GM21526 (cell line): ENCODE data around the gene RHBDD3.

Experiments used
- ATAC-seq: cut with Tn5 transposase; IDR thresholded peaks from one replicate; pipeline ENCODE4 v1.9.1; 2021; ENCODE audit warnings: moderate library complexity; ENCODE audit not compliant: unreplicated experiment, low FRiP score

Gene RHBDD3

DNA sequence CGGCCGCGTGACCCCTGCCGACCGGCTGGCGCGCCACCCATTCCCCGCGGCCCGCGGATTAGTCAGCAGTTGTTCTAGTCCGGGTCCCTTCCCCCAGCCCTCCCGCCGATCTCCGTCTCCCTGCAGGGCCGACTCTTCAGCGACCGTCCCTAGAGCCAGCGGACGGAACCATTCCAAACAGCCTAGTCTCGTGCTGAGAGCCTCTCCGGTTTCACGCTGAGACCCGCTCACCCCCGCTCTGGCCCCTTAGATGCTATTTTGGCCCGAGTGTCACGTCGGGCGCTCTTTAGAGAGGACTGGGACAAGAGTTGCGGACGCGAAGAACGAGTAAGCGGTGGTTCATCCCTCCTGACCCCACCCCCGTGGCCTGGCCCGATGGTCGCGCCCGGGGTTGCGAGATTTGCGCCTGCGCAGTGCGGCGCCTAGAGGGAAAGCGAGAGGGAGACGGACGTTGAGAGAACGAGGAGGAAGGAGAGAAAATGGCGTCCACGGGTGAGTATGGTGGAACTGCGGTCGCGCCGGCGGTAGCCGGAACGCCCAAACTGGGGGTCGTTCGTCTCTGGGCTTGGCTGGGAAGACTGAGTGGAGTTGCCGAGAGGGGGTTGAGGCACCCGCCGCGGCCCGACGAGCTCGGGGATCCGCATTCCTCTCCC, at the start of gene RHBDD3, which contains the start of gene EWSR1:
Gene RHBDD3 (minus strand): TSS at position 124 of the 653 bp plus-strand sequence. CDS start 2,355 bp downstream, outside the sequence.
Gene EWSR1 (plus strand): TSS at position 411 of the 653 bp plus-strand sequence. CDS start 69 bp downstream, at position 480.
- peak; percentile 64 for ATAC-seq

DNA sequence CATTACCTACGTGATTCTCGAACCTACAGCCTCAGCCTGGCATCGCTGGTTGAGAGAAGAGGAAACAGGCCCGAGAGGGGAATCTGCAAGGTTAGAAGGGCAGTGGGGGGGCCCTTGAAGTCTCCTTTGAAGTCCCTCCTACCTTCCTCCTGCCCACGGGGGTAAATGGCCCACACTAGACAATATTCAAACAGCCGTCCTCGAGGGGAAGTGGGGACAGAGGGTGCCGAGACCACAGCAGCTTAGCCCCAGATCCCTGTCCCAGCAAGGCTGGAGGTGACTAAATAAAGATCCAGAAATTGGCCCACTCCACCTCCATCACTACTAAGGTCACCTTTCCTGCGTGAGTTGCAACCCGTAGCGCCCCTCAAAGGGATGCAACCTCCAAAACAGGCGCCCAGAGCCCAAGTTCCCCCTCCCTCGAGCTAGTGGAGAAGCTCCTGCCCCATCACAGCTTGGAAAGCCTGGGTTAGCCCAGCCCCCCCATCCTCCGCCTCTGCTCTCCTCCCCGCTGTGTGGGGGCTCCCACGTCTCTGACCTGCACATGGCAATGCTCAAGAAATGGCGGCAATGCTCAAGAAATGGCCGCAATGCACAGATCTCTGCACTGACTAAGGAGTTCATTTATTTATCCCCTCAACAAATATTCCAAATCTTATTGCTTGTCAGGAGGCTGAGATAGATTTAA, 48.5 kb upstream of the RHBDD3 start:
- ATAC-seq, result no peak

DNA sequence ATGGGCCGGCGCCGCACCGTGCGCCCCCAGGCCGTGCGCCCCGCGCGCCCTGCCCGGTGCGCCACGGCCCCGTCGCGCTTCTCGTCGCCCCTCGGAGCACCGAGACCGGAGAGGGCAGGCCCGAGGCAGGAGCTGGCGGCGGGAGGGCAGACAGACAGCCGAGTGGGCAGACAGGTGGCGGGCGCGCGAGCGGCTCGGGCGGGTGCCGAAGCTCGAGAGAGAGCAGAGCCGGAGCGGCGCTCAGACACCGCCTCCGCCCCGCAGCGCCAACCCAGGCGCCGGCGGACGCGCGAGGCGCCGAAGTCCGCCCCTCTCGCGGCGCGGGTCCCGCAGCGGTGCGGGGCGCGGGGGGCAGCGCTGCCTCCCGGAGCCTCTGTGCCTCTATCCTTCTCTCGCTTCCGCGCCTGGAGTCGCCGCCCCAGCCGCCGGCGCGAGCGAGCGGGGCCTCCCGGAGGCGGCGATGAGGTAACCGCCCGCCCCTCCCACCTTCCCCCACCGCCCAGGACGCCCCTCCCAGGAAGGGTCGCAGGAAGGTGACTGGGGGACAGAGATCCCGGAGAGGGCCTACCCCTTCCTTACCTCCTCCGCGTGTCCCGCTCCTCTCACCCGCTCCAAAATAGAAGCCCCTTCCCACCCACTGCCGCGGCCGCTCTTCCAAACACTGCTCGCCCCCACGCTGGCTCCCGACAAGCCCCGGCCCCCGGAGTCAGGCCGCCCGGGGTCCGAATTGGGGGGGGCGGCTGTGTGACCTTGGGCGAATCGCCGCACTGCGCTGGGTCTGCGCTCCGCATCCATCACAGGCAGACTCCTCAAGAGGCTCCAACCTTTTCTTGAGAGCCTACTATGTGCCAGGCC, 47.7 kb upstream of the RHBDD3 start, which contains the start of gene RASL10A:
Gene RASL10A (minus strand): TSS at position 412 of the 855 bp plus-strand sequence. CDS start 451 bp downstream, outside the sequence.
- ATAC-seq, result no peak

DNA sequence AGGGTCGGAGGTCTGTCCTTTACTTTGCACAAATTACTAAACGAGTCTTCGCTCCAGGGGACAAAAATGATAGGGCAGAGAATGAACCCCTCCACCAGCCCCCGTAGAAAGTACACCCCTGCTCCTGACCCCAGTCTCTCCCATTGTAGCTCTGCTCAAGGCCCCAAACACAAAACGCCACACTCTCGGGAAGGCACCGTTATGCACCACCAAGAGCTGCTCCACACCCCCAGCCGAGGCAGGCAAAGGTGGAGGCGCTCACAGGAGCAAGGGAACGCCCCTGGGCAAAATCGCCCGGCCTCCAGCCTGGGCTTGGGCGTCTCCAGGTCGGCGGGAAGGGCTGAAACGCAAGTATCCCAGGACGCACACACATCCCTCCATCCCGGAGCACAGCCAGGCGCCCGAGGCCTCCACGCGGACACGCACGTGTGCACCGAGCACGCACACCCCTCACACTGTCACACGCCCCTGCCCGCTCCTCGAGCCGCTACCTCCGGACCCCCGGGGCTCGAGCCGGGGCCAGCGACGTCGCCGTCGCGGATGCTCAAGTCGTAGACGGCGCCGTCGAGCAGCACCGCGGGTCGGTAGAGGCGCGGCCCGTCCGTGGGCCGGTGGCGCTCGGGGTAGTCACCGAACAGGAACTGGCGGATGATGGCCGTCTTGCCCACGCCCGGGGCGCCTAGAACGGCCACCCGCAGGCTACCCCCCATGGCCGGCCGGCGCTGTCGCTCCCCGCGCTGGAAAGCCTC, 46.9 kb upstream of the RHBDD3 start:
- ATAC-seq, result no peak

DNA sequence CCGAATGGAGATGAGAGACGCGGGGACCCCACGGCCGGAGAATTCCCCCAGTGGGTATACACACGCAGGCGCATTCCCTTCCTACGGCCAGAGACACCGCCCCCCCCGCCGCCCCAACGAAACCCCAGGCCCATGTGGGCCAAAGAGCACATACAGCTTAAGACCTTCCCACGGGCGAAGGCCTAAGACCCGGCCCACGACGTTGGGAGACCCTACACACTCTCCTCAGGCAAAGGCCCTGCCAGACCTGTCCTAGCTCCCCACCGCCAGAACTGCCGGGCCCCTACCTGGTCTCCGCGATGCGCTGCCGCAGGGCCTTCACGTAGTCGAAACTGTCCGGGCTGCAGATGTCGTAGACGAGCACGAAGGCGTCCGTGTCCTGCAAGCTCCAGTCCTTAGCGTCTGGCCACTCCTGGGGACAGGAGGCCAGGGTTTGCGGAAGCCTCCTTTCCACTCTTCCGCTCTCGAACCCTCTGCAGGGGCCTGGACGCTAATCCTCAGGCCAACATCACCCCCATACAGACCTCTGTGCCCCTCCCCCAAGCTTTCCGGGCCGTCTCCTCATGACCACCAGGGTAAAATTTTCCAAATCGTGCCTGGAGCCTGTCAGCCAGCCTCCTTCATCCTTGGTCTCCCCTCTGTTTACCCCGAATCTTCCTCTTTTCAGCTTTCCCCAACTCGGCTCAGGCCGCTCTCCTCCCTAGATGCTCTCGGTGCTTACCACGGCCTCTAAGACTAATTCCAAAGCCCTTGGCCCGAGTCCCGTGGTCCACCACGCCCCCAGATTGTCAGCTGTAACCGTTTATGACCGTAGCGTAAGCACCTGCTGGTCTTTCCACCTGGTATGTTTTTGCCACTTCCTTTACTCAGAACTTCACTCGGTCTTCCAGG, 46.0 kb upstream of the RHBDD3 start:
- no peak for ATAC-seq

DNA sequence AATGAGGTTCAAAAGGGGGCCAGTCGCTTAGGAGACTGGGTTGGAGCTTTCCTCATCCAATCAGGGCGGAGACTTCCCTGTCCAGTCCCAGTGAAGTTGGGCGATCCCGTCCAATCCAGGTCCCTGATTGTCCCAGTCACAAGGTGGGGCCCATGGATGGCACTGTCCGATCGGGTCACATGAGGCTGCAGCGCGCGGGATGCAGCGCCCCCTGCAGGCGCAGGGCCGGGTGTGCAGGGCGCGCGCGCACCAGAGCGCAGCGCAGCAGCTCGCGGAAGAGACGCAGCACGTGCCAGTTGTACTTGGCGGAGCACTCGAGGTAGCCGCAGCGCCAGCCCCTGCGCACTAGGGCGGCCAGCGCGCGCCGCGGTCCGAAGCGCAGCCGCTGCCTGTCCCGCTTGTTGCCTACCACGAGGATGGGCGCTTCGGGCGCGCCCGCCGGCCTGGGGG, 45.4 kb upstream of the RHBDD3 start:
- ATAC-seq, result no peak

DNA sequence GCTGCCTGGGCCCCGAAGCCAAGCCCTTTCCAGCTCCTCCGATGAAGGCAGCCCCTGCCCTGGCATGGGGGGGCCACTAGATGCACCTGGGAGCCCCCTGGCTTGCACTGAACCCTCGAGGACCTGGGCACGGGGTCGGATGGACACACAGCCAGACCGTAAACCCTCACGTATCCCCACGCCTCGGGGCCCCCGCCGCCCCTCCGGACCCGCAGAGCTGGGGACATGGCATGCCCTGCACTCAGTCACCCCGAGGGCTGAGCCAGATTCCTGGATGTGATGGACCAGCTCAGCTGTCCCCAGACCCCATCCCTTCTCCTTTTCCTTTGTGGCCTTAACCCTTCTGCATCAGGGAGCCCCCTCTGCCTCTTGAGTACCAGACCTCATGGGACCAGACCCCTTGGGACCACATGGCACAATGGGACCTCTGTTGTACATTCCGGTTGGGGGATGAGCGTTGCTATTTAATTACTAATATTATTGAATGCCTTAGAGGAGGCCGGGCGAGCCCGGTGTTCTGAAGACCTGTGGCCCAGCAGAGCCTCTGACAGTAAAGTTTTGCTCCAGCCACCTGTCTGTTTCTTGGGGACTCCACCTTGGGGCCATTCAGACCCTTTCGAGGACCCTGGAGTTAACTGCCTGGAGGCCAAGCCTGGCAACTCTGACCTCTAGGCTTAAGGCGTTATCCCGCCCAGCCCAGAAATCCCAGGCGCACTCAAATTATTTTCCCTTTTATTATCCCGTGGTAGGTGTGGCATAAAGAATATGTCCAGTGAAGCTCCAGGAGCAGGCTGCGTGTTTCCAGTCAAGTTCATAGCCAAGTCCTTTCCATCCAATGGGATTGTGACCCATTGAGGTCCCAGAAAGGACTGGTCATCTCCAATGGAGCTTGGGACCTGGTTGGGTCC, 44.7 kb upstream of the RHBDD3 start:
- no peak for ATAC-seq

DNA sequence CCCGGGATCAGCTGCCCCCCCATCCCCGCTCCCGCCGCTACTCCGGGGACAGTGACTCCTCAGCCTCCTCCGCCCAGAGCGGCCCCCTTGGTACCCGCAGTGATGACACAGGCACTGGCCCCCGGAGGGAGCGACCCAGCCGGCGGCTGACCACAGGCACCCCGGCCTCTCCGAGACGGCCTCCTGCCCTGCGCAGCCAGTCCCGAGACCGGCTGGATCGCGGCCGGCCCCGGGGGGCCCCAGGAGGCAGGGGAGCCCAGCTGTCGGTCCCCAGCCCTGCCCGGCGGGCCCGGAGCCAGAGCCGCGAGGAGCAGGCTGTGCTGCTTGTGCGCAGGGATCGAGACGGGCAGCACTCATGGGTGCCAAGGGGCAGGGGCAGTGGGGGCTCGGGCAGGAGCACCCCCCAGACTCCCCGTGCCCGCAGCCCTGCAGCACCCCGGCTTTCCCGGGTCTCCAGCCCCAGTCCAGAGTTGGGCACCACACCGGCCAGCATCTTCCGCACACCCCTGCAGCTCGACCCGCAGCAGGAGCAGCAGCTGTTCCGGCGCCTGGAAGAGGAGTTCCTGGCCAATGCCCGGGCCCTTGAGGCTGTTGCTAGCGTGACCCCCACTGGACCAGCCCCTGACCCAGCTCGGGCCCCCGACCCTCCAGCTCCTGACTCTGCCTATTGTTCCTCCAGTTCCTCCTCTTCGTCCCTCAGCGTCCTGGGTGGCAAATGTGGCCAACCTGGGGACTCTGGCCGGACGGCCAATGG, 43.9 kb upstream of the RHBDD3 start:
- ATAC-seq, result no peak

DNA sequence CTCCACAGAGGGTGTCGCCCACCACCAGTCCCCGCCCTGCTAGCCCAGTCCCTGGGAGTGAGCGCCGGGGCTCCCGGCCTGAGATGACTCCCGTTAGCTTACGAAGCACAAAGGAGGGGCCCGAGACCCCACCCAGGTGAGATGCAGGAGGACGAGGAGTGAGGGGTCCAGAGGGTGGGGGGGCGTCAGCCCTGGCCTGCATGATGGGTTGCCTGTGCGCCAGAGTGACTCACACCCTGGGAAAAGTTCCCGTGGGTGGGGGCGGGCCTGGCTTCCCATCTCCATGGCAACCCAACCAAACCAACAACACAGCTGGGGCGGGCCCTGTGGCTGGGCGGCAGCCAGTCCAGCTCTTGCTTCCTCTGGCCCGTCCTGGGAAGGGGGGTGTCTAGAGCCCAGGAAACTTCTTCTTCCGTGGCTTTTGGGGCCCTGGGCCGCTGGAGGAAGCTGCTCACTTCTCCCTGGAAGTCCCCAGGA, 43.1 kb upstream of the RHBDD3 start:
- ATAC-seq, result no peak

DNA sequence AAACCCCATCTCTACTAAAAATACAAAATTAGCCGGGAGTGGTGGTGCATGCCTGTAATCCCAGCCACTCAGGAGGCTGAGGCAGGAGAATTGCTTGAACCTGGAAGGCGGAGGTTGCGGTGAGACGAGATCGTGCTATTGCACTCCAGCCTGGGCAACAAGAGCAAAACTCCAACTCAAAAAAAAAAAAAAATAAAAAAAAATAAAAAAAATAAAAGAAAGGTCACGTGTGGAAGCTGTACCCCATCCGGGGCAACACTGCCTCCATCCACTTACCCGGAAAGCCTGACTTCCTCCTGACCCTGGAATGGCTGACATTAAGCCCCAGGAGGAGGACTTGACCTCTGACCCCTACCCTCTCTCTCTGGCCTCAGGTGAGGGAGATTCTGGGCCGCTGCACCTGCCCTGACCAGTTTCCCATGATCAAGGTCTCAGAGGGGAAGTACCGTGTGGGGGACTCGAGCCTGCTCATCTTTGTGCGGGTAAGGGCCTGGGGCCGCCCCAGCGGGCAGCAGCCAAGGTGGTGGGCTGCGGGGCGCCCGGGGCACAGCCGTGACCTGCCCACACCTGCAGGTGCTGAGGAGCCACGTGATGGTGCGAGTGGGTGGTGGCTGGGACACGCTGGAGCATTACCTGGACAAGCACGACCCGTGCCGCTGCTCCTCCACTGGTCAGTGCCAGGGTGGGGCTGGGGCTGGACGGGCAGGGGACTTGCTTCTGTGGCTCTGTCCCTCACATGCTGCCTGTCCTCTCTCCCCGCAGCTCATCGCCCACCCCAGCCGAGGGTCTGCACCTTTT, 42.5 kb upstream of the RHBDD3 start:
- ATAC-seq, result no peak

DNA sequence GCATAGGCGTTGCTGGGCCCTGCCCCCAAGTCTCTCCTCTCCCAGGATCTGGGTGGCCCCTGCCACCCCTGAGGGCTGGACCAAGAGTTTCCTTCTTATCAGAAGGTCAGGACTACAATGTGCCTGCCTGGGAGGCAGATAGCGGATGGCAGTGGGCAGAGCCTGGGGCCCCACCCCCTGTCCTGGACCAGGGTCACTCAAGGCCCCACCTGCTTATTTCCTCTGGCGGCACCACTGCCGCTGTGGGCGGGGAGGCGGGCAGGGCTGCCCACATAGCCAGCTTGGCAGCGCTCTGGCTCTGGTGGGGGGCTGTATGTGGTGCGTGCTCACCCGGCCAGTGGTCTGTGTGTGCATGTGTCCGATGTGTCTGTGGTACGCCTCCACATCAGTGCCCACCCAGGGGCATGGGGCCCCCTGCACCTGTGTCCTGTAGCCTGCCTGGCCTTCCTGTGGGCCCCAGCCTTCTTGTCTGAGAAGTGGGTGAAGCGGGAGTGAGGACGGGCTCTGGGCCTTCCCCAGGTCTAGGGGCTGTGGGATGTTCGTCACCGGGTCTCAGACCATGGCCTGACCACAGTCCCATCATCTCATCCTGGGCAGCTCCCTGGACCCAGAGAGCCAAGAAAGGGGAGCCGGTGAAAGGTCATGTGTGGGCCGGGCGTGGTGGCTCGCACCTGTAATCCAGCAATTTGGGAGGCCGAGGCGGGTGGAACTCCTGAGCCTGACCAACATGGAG, 41.7 kb upstream of the RHBDD3 start:
- ATAC-seq, result no peak

DNA sequence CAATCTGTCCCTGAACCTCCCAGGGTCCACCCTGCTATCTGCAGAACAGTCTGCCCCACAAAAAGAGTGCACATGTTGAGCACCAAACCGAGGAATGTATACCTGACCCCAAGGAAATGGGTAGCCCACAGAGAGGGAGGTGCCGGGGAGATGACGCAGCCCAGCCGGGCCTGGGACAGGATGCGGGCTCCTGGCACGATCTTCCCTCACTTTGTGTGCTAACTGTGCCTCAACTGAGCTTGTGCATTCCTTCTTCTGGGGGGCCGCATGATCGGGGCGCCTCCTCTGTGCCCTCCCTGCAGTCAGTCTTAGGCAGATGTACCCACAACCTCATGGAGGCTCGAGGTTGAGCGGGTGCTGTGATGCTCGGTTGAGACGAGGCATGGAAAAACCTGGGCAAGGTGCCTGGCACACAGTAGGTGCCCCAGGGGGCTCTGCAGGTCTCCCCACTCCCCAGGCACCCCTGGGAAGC, 41.0 kb upstream of the RHBDD3 start:
- no peak for ATAC-seq

DNA sequence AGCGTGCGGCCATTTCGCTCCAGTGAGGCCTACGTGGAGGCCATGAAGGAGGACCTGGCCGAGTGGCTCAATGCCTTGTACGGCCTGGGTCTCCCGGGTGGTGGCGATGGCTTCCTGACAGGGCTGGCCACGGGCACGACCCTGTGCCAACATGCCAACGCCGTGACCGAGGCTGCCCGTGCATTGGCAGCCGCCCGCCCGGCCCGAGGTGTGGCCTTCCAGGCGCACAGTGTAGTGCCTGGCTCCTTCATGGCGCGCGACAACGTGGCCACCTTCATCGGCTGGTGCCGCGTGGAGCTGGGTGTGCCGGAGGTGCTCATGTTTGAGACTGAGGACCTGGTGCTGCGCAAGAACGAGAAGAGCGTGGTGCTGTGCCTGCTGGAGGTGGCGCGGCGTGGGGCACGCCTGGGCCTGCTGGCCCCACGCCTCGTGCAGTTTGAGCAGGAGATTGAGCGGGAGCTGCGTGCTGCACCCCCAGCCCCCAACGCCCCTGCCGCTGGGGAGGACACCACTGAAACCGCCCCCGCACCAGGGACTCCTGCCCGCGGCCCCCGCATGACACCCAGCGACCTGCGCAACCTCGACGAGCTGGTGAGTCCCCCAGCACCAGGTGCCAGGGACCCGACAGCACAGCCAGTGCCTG, 40.5 kb upstream of the RHBDD3 start:
- no peak for ATAC-seq

DNA sequence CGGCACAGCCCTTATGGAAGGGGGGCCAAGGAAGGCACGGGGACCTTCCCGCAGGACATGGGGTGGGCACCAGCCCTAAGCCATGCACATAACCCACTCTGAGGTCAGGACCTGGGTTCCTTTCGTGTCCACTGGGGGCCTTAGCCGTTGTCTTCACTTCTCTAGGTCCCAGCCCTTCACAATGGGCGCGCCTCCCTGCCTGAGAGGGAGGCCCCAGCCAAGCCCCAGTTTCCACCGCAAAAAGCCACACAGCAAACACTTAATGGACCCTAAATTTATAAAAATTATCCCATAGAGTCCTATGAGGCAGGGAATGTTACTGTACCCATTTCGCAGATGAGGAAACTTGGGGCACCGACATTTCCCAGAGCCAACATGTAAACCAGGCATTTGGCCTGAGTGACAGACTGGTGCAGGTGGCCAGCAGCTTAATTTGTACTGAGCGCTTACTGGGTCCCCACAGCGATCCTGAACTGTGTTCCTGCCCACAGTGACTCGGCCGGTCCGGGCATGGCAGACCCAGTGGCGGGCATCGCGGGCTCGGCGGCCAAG, 39.9 kb upstream of the RHBDD3 start:
- ATAC-seq, result no peak
